ENCODE data around the gene WASF3. TPM values are rescaled to one million over a fixed set of nuclear protein-coding genes. Genes with fewer than 3 reads are reported as not detected.

WASF3 gene
- total and polyA plus RNA-seq, 2 of the 13 experiments (the other 11 are each of a cell fraction or from before 2014, with no cell fraction given) = 10.4 to 17.2 TPM

DNA sequence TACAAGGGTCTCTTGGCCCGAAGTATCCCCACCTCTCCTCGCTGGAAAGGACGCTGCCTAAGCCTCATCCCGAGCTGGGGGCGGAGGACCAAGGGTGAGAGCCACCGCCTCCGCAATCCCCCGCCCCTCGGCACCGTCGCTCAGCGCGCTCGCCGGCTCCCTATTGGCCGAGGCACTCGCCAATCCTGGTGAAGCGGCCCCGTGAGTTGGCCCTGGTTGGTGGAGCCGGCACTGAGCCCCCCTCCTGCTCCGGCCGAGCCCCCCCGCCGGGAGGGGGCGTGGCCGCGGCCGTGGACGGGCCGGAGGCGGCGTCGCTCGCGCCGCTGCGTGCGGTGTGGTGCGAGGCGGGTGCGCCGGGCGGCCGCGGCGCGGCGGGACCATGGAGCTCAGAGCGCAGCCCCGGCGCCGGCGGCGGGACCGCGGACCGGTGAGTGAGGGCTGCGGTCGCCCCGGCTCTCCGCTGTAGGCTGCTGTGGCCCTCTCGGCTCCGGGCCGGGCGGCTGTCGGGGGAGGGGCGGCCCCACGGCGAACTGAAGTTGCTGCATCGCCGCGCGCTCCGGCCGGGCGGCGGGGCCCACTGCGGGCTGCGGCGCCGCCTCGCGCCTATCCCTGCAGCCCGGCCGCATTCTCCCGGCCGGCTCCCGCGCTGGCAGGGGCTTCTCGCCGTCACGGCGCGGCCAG lies at the start of gene WASF3 (continued):
- TF ChIP-seq KMT2B (CRISPR knock-in tag; IDR thresholded peaks at IDR 0.05) (0 out of 2 replicates have a peak, but pooled peaks have one; percentile 30), MAF1 (CRISPR knock-in tag; IDR thresholded peaks at IDR 0.05; ENCODE audit: borderline replicate concordance) (no peak), CAMTA2 (CRISPR knock-in tag; IDR thresholded peaks at IDR 0.05; ENCODE audit: borderline replicate concordance) (no peak), XRCC5 (optimal IDR thresholded peaks at IDR 0.05; ENCODE audit: low read length) (no peak), HIVEP1 (CRISPR knock-in tag; IDR thresholded peaks at IDR 0.05) (no peak), NFYB (CRISPR knock-in tag; IDR thresholded peaks at IDR 0.05) (peak; percentile 85), DNMT3B (CRISPR knock-in tag; conservative IDR thresholded peaks at IDR 0.05) (no peak), RAD21 (CRISPR knock-in tag; IDR thresholded peaks at IDR 0.05) (0 out of 2 replicates have a peak, but pooled peaks have one; percentile 8), ZNF563 (CRISPR knock-in tag; IDR thresholded peaks at IDR 0.05) (0 out of 2 replicates have a peak, but pooled peaks have one; percentile 38), ZBTB20 (CRISPR knock-in tag; IDR thresholded peaks at IDR 0.05; ENCODE audit: borderline replicate concordance, low read depth) (no peak), KLF9 (CRISPR knock-in tag; IDR thresholded peaks at IDR 0.05; ENCODE audit: low read depth) (no peak), HHEX (CRISPR knock-in tag; IDR thresholded peaks at IDR 0.05) (no peak), ZNF589 (CRISPR knock-in tag; conservative IDR thresholded peaks at IDR 0.05) (no peak), ZNF616 (CRISPR knock-in tag; IDR thresholded peaks at IDR 0.05; ENCODE audit: low read depth) (no peak), ZFY (CRISPR knock-in tag; IDR thresholded peaks at IDR 0.05) (peak; percentile 64), ELF4 (CRISPR knock-in tag; IDR thresholded peaks at IDR 0.05; ENCODE audit: borderline replicate concordance) (no peak), NFRKB (IDR thresholded peaks at IDR 0.05) (no peak)
- TF ChIP-seq, protein P1, sequence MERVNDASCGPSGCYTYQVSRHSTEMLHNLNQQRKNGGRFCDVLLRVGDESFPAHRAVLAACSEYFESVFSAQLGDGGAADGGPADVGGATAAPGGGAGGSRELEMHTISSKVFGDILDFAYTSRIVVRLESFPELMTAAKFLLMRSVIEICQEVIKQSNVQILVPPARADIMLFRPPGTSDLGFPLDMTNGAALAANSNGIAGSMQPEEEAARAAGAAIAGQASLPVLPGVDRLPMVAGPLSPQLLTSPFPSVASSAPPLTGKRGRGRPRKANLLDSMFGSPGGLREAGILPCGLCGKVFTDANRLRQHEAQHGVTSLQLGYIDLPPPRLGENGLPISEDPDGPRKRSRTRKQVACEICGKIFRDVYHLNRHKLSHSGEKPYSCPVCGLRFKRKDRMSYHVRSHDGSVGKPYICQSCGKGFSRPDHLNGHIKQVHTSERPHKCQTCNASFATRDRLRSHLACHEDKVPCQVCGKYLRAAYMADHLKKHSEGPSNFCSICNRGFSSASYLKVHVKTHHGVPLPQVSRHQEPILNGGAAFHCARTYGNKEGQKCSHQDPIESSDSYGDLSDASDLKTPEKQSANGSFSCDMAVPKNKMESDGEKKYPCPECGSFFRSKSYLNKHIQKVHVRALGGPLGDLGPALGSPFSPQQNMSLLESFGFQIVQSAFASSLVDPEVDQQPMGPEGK (CRISPR knock-in tag; IDR thresholded peaks at IDR 0.05) = peak; percentile 67
- TF ChIP-seq, protein P2, sequence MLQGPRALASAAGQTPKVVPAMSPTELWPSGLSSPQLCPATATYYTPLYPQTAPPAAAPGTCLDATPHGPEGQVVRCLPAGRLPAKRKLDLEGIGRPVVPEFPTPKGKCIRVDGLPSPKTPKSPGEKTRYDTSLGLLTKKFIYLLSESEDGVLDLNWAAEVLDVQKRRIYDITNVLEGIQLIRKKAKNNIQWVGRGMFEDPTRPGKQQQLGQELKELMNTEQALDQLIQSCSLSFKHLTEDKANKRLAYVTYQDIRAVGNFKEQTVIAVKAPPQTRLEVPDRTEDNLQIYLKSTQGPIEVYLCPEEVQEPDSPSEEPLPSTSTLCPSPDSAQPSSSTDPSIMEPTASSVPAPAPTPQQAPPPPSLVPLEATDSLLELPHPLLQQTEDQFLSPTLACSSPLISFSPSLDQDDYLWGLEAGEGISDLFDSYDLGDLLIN (CRISPR knock-in tag; IDR thresholded peaks at IDR 0.05; ENCODE audit: borderline replicate concordance) = no peak
- TF ChIP-seq, protein P3, sequence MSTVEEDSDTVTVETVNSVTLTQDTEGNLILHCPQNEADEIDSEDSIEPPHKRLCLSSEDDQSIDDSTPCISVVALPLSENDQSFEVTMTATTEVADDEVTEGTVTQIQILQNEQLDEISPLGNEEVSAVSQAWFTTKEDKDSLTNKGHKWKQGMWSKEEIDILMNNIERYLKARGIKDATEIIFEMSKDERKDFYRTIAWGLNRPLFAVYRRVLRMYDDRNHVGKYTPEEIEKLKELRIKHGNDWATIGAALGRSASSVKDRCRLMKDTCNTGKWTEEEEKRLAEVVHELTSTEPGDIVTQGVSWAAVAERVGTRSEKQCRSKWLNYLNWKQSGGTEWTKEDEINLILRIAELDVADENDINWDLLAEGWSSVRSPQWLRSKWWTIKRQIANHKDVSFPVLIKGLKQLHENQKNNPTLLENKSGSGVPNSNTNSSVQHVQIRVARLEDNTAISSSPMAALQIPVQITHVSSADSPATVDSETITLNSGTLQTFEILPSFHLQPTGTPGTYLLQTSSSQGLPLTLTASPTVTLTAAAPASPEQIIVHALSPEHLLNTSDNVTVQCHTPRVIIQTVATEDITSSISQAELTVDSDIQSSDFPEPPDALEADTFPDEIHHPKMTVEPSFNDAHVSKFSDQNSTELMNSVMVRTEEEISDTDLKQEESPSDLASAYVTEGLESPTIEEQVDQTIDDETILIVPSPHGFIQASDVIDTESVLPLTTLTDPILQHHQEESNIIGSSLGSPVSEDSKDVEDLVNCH (CRISPR knock-in tag; IDR thresholded peaks at IDR 0.05) = no peak
- TF ChIP-seq, protein P4, sequence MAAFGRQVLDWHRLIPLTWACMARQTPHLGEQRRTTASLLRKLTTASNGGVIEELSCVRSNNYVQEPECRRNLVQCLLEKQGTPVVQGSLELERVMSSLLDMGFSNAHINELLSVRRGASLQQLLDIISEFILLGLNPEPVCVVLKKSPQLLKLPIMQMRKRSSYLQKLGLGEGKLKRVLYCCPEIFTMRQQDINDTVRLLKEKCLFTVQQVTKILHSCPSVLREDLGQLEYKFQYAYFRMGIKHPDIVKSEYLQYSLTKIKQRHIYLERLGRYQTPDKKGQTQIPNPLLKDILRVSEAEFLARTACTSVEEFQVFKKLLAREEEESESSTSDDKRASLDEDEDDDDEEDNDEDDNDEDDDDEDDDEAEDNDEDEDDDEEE (CRISPR knock-in tag; IDR thresholded peaks at IDR 0.05) = no peak
- TF ChIP-seq, protein P5, sequence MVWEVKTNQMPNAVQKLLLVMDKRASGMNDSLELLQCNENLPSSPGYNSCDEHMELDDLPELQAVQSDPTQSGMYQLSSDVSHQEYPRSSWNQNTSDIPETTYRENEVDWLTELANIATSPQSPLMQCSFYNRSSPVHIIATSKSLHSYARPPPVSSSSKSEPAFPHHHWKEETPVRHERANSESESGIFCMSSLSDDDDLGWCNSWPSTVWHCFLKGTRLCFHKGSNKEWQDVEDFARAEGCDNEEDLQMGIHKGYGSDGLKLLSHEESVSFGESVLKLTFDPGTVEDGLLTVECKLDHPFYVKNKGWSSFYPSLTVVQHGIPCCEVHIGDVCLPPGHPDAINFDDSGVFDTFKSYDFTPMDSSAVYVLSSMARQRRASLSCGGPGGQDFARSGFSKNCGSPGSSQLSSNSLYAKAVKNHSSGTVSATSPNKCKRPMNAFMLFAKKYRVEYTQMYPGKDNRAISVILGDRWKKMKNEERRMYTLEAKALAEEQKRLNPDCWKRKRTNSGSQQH (CRISPR knock-in tag; IDR thresholded peaks at IDR 0.05; ENCODE audit: low read depth) = no peak

Measured in HepG2 (cell line).